HG03196 (cell line): ENCODE results near the gene VASH1.

Experiments
- ATAC-seq: cut with Tn5 transposase; IDR thresholded peaks from one replicate; pipeline ENCODE4 v1.9.1; 2021; ENCODE audit not compliant: unreplicated experiment

VASH1 gene

GRCh38 chr14:76770521-76771436 lies 9.5 kb downstream of the VASH1 start:
- ATAC-seq = no peak

DNA sequence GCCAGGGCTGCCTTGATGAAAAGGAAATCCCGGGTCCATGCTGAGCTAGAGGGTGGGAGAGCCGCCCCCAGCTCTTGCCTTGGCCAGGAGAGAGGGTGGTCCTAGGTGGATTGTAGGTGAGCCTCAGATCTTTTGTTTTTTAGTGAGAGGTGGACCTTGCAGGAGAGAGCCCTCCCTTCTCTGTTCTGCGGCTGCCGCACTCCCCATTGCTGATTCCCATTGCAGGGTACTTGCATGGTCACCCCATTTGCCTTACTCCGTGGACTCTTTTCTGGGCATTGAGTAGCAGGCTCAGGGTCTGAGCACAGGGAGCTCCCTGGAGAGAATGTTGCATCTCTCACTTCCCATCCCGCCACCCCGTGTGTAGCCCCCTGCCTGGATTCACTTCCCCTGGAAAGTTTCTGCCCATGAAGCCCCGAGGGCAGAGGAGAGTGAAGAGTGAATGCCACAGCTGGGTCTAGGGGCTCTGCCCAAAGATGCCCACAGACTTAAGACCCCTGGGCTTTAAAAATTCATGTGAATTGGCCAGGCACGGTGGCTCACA lies 10.2 kb downstream of the VASH1 start:
- ATAC-seq = no peak

DNA sequence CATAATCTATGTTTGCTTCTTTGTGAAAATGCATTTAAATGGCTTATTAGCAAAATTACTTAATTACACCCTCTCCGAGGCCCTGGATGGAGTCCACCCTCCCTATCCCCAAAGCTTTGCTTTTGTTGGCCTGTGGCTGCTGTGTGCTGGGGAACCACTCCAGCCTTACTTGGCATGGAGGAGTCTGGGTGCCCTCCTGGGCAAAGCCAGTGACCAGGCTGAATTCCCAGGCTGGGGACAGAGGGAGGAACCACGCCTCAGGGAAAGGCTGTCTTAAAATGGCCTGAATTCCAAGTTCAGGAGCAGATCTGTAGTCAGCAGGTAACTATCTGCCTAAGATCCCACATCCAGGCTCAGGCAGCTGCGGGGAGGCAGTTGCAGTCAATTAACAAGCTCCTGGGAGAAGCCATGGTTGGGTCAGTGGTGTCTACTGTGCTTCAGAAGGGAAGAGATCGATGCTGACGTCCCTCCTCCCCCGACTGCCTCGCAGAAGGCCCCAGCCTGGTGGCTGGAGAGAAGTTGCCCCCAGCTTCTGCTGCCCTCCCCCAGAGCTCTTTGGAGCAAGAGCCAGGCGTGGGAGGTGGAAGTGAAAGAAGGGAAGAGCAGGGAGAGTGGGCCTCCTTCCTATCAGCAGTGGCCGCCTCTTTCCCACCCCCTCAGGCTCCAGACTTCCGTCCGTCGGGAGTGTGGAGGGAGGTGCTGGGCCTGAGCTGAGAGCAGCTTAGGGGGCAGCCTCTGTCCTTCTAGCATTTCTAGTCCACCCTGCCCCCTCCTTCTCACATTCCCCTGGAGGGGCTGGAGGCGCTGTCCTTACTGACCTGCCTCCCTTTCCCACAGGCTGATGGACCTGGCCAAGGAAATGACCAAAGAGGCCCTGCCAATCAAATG lies 11.3 kb downstream of the VASH1 start:
- ATAC-seq = no peak

GRCh38 chr14:76773188-76773885 lies 12.1 kb downstream of the VASH1 start:
- ATAC-seq = no peak

DNA sequence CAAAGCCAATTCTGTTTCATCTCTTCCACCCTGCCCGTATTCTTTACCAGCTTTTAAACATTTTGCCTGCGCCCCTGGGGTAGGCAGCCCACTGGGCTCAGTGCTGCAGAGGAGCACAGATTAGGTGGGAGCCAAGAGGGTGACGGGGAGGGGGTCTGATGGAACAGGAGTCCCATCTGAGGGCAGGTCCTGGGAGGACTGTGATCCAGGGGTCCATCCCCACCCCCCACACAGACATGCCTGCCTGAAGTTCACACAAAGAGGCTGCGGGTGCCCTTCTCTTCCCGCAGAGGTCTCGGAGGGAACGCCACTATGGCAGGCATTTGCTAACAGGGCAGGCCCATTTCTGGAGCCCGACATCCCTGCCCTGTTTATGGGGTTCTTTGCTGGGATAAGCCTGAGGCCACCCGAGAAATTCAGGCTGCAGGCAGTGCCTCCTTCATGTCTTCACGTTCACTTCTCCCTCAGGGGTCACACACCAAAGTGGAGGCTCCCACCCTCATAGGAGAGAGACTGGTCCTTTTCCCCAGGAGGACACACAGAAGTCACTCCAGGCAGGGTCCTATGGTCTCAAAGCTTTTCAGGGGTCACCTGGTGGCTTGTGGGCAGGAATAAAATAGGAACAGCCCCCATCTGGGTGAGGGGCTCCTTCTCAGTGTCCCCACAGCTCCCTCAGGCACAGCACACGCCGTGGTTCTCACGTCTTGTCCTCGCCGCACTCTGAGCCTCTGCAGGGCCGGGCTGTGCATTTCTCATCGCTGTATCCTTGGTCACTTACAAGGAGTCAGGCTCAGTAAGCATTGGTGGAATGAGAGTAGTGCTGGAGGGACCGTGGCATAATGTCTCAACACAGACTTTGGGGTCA lies 12.9 kb downstream of the VASH1 start:
- ATAC-seq = no peak

DNA sequence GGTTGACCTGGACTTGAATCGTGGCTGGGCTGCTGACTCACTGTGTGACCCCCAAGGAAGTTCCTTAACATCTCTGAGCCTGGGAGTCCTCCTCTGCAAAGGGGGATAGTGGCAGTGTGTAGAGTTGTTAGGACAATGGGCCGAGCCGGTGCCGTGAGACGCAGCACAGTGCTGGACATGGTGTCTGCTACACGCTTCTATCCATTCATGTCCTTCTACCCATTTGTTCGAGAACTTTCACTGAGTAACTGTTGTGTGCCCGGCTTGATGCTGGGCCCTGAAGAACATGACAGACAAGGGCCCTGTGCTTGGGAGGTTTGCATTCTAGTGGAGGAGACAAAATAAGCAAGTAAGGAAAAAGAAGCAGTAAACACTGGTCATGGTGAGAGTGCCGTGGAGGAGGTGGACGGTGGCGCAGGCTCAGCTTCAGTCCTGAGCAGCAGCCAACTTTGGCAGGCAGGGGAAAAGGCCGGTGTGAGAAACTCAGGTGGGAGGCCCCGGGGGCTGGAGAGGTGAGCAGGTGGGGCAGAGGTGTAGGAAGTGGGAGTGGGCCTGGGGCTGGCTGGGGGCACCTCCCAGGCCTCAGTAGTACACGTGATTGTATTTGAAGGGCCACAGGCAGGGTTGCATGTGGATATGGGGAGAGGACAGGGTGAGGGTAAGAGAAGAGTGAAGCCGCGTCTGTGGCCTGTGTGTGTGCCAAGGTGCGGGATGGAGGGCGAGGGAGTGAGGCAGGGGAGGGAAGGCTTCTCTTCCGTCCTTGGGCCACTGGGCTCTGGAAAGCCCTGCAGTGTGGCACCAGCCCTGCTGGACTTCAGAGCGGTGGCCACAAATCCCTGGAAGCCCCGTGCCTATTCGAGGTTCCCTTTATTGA lies 13.8 kb downstream of the VASH1 start:
- no peak for ATAC-seq

- no peak for ATAC-seq
Measured at GRCh38 chr14:76775695-76776427, 14.6 kb downstream of the VASH1 start.

DNA sequence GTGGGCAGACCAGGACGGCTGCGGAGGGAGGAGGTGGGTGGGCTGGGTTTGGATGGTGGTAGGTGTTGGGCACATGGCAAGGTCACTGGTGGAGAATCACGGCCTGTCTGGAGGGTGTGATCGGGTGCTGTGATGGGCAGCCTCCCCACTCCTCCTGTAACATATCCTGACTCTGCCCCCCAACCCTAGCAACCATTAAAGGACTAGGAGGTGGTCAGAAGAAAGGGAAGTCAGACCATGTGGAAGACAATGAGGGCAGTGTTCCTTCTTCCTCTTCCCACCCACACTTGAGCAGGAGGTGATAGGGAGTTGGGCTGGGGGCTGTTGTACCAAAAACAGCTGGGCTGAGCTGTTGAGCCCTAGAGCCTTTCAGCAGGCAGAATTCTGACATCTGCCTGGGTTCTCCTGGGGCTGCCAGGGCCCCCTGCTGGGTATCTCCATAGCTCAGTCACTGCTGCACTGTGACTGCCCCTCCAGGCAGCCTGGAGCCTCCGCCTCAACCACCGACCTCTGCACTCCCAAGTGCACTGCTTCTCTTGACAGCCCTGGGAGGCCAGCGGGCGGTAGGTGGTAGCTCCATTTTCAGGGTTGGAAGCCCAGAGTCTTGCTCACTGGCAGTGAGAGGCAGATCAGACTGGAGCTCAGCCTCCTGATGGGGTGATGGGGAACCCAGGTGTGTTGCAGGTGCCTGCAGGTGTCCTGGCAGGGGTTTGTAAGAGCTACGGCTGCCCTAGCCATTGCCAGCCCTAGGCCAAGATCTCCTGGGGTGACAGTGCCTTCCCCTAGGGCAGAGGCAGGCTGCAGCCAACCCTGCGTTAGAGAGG lies 15.4 kb downstream of the VASH1 start:
- no peak for ATAC-seq

DNA sequence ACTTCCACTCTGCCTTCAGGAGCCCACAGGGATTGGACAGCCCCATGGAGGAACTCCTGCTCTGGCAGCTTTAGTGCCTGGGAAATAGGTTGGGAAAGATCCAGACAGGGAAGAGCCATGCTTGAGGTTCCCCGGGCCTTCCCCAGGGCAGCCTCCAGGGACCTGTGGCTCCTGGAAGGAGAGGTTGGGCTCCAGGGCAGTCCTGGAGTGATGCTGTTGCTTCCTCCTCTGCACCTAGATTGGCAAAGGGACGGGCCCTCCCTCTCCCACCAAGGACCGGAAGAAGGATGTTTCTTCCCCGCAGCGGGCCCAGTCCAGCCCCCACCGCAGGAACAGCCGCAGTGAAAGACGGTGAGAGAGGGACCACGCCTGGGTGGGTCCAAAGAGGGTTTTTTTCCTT lies 16.5 kb downstream of the VASH1 start:
- ATAC-seq = no peak

GRCh38 chr14:76778546-76779215 lies 17.4 kb downstream of the VASH1 start:
- no peak for ATAC-seq

GRCh38 chr14:76779221-76780057 lies 18.2 kb downstream of the VASH1 start:
- no peak for ATAC-seq

DNA sequence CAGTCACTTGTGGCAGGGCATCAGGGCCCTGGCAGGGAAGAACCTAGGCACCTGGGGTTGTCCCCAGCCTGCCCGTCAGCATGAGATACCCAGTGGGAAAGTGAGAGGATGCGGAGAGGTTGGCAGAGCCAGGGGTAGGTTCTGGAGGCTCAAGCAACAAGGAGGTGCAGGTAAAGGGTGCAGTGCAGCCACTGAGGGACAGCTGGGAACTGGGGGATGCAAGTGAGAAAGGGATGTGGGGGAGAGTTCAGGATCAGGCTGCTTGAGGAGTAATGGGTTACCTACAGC lies 18.7 kb downstream of the VASH1 start:
- no peak for ATAC-seq

DNA sequence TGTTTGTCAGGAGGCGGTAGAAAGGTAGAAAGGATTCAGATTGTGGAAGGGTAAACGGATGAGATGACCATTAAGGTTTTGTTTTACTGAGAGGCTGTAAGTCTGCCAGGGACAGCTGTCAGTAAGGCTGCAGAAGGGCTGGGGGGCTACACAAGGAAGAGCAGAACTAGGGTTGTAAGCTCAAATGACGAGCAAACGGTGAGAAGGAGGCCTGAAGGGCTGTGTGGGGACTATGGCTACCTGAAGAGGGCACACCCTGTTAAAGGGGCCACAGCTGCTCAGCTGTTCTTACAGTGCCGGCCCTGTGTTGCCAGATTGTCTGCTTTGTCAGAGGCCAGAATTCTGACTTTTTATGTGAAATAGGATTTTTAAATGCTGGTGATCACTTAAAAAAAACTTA lies 19.1 kb downstream of the VASH1 start:
- ATAC-seq = no peak

- no peak for ATAC-seq
Measured at GRCh38 chr14:76780875-76781647, 19.8 kb downstream of the VASH1 start.

DNA sequence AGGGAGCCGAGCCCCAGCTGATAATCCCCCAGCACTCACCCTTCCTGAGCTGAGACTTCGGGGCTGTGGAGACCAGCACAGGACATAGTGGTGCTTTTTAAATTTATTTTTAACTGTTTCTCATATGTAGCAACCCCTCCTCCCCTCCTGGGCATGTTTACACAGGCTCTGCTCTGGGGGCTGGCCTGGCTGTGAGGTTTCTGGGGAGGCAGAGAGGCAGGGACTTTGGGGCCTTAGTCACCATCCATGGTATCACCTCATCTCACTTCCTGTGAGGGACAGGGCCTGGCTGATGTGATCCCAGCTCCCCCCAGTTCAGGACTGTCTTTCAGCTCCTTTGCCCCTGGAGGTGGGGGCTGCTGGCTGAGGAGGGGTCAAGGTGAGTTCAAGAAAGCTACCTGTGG lies 20.4 kb downstream of the VASH1 start:
- ATAC-seq = no peak
